ENCODE results near the gene HLA-DMA. TPM values are rescaled to one million over a fixed set of nuclear protein-coding genes. Genes with fewer than 3 reads are reported as not detected.

HLA-DMA gene
- total RNA-seq, result 2.7 and 3.4 TPM in 2 replicates

DNA sequence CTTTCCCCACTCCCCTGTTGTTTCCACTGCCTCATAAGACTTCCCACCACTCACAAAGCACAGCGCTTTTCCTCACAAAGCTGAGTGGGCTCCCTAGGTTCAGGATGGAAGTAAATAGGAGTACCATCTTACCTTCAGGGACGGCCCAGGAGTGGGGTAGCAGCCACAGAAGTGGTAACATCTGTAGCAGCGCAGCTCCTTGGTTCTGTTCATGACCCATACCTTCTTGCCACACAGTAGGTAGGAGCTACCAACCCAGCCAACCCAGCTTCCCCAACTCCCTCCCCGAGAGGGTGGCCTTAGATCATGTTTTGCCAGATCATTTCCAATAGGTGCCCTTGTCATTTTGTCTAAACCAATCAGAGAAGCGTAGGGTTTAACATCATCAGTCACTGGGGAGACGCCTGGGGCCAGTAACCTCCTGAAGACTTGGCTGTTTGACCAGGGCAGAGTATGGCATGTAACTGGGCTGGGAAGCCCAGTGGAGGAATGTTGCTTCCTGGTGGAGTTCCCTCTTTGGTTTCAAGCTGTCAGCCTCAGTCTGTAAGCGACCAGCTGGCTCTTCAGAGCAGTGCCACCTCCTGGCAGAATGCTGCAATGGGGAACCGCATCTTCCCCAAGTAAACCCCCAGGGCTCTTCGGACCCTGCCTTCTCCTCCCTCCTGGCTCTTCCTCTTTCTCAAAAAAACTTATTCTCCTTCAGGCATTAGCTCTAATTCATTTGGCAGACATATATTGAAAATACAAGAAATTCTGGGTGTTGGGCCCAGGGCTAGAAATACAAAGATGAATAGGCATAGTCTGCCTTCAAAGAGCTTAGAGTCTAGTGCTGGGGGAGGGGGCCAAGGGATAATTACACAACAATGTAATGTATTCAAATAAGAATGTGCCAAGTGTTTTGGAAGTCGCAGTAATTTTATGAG is at the start of gene HLA-DMA:
Gene HLA-DMA, minus strand, starts transcription at position 281 of the 923 bp plus-strand sequence. Its CDS starts 61 bp downstream, at position 220.

DNA sequence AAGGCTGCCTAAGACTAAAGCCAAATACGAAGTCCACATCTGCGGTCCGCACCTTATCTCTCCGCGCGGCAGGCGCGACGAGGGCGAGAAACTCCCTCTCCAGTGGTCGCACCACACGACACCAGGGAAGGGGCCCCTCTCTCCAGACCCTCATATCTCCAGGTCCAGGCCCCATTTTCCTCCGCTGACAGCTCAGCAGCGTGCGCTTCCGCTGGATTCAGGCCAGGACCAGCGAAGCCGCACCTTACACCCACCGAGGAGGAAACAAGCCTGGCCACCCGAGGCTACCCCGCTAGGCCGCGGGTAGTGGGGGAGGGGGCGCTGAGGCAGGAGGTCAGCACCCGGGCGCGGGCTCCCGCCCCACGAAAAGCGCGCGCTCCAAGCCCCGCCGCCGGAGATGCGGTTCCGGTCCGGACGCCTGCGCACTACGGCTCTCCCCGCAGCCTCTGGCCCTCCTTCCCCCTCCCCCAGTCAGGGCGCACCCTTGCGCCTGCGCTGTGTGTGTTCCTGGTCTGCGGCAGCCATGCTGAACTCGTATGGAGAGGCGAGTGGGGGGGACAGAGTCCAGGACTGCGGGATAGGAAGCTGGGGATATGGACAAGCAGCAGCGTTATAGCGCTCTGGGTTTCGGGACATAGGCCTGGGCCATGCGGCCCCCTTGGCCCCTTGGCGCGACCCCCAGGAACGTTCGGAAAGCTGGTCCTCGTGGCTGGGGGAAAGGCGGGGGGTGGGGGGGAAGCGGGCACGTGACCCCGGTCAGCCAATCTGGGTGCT is 15.4 kb upstream of the HLA-DMA start, which contains the start of gene BRD2:
Gene BRD2, plus strand, starts transcription at position 502 of the 774 bp plus-strand sequence. CDS start 4,305 bp downstream, outside the sequence.

DNA sequence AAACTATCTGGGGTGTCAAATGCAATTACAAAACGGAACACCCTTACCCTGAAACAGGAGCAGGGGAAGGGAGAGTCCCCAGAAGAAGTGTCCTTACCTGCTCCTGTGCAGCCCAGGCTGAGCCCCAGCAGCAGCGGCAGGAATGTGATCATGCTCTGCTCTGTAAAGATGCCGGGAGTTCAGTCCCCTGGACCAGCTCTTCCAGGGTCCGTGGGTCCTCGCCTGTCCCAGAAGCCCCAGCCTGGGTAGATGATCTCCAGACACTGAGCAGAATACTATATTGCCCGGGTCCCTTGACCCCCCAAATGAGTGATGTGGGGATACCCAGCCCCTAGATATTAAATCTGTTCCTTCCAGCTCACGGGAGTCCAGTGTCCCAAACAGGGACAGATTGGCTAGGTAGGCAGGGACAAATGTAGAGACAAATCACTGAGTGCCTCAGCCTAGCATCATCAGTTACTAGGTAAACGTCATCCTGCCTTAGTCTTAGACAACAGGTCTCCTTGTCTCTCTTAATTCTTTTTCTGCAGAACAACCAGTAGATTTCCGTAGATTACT is 12.2 kb downstream of the HLA-DMA start, which contains the start of gene HLA-DMB:
Gene HLA-DMB, minus strand, starts transcription at position 373 of the 558 bp plus-strand sequence. Its CDS starts 221 bp downstream, at position 152.

Other genes with a start within 250 kb of the HLA-DMA start
- gene HLA-DQA2, start 211.7 kb downstream of the HLA-DMA start, total RNA-seq, result not detected in 2 replicates
- gene HLA-DQB2, start 189.6 kb downstream of the HLA-DMA start, total RNA-seq, result not detected in 2 replicates
- 0.30 and 0.84 TPM in 2 replicates for gene HLA-DOB, start 136.1 kb downstream of the HLA-DMA start, total RNA-seq
- 5.4 and 7.2 TPM in 2 replicates for gene TAP2, start 114.4 kb downstream of the HLA-DMA start, total RNA-seq
- 24.9 and 26.2 TPM in 2 replicates for gene PSMB8, start 109.0 kb downstream of the HLA-DMA start, total RNA-seq
- 16.8 and 19.0 TPM in 2 replicates for gene TAP1, start 99.4 kb downstream of the HLA-DMA start, total RNA-seq
- 4.2 and 4.9 TPM in 2 replicates for gene PSMB9, start 98.9 kb downstream of the HLA-DMA start, total RNA-seq
- not detected in 2 replicates for gene HLA-DMB, start 12.1 kb downstream of the HLA-DMA start, total RNA-seq
- gene BRD2, start 15.5 kb upstream of the HLA-DMA start, total RNA-seq, result 85.8 and 87.9 TPM in 2 replicates
- gene HLA-DOA, start 56.5 kb upstream of the HLA-DMA start, total RNA-seq, result not detected in 2 replicates
- gene HLA-DPA1, start 120.6 kb upstream of the HLA-DMA start, total RNA-seq, result 0.50 TPM in 1 of 2 replicates, not detected in the other
- gene HLA-DPB1, start 122.9 kb upstream of the HLA-DMA start, total RNA-seq, result 4.0 TPM in 1 of 2 replicates, not detected in the other
- gene COL11A2, start 239.4 kb upstream of the HLA-DMA start, total RNA-seq, result 0.15 and 1.2 TPM in 2 replicates
- 22.2 and 23.2 TPM in 2 replicates for gene RXRB, start 247.6 kb upstream of the HLA-DMA start, total RNA-seq
- 126 and 133 TPM in 2 replicates for gene SLC39A7, start 247.8 kb upstream of the HLA-DMA start, total RNA-seq